GM21360 (cell line): Measurements from ENCODE around the gene PCCB.
A peak's percentile ranks its signal among the peaks of the same experiment; 100 is the strongest.
"Not testable (repeated sequence)": the region's sequence is repeated elsewhere in the genome, so short reads cannot be mapped to it uniquely, and the experiment has no call there.

Experiments
- ATAC-seq: cut with Tn5 transposase; IDR thresholded peaks from one replicate; pipeline ENCODE4 v1.9.1; 2021; ENCODE audit warnings: mild to moderate bottlenecking, moderate library complexity; ENCODE audit not compliant: unreplicated experiment

Gene PCCB

DNA sequence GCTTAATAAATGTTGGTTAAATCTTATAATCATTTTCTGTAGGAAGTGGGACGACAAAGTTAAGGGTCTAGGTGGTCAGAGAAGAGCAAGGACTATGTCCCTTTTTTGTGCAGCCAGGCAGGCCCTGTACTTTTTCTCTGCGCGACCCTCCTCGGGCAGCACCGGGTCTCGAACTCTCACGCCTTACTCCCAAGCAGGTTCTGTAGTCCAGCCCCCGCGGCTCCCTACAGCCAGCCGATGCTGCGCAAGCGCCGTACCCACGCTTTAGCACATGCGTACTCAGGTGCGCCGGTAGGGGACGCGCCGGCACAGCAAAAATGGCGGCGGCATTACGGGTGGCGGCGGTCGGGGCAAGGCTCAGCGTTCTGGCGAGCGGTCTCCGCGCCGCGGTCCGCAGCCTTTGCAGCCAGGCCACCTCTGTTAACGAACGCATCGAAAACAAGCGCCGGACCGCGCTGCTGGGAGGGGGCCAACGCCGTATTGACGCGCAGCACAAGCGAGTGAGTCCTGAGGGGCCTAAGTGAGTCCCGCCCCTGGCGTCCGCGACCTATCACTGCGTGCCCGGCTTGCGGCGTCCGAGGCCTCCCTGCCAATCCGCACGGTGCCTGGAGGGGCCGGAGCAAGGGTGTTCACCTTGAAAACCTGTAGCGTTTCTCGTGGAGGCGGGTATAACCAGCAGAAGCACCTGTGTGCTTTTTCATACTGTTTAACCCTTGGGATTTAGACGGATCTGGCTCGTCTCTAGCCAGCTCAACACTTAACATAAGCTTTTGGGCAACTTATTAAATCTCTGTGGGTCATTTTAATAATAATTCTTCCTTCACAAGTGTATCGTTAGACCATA, at the start of gene PCCB:
PCCB (plus strand) TSS at position 282 of the 844 bp plus-strand sequence; CDS start at position 318, 36 bp downstream.
- peak; percentile 95 for ATAC-seq

DNA sequence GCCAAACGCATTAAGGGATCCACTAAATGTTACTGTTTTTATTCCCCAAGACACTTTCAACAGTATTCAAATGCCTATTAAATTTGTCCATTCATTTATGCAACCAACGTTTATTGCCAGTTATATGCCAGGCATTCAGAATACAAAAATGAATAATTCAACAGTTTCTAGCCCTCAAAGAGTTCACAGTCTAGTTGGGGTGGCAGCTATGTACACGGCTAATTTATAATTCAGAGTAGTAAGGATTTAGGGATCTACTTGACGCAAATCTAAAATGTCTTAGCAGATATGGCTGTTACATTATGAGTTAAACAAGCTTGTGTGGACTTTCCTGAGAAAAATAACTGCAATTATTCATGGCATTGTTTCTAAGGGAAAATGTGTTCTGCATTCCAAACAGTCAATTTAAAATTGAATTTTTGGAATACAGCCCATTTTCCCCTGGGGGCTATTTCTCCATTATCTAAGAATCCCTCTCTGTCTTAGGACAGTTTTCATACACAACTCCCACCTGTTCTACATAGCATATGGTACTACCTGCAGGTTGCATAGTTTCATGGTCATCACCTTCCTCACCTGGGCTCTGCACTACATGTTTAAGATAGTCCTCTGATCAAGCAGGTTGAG, 42.5 kb upstream of the PCCB start:
- ATAC-seq, result no peak

DNA sequence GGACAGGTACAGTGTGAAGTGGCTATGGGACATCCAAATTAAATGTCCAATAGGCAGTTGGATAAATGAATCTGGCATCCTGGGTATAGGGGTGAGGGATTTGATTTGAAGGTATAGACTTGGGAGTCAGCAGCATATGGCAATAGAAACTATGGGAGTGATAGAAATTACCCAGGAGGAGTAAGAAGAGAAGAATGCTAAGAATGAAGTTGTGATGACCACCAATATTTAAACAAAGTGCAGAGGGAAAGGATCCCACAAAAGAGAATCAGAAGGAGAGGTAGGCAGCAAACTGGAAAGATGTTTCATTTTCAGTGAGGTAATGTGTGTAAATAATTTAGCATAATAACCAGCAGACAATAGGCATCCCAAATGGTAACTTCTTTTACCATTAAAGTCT, 40.2 kb upstream of the PCCB start:
- no peak for ATAC-seq

DNA sequence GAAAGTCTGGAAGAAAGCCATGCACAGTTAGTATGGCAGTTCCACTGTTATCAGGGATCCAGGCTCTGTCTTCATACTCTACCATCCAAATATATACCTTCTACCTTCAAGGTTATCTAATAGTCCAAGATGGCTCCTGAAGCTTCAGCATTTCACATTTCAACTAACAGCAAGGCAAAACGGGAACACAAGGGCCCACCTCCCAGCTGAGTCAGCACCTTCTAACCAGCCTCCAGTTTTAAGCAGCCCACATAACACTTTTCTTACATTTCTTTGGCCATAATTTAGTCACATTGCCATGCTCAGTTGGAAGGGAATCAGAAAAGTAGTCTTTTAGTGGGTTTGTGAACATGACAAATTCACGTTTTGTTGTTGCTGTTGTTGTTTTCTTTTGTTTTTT, 38.6 kb upstream of the PCCB start:
- ATAC-seq, result no peak

DNA sequence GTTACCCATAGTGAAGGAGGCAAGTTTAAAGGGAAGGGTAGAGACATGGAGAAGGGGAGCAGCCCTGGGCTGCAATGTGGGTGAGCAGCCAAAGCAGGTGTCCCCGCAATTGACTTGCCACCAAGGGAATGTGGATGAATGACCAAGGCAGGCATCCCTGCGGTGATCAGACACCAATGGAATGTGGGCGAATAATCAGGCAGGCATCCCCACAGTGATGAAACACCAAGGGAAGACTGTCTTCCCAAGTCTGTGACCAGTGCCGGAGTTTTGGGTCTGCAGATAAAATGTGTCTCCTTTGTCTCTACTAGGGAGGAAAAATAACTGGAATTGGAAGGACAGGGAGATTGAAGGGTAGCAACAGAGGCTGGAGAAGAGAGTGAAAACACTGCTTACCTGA, 27.4 kb upstream of the PCCB start:
- ATAC-seq, result not testable (repeated sequence)

DNA sequence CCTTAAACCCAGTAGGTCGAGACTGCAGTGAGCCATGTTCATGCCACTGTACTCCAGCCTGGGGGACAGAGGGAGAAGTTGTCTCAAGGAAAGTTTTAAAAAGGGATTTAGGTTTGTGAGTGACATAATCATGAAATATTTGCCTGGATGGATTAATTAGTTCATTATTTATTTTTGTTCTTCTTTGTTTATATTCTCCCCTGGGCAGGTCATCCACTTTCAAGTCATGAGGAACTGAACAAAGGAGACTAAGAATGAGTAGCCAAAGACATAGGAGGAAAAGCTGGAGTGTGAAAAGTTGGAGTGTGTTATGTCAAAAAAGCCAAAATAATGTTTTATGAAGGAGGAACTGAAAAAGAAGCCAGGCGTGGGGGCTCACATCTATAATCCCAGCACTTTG, 17.7 kb upstream of the PCCB start:
- no peak for ATAC-seq

DNA sequence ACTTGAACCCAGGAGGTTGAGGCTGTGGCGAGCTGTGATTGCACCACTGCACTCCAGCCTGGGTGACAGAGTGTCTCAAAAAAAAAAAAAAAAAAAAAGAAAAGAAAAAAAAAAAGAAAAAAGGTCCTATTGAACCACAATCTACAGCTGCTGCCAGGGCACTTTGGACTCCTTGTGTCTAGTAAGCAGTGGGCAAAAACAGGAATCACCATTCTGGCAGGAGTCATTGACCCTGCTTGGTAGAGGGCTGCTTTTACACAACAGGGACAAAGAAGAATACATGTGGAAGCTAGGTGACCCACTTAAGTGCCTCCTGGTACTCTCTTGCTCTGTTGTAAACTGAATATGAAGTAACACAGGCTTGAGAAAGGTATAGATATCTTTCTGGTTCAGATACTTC, 14.6 kb upstream of the PCCB start:
- no peak for ATAC-seq

DNA sequence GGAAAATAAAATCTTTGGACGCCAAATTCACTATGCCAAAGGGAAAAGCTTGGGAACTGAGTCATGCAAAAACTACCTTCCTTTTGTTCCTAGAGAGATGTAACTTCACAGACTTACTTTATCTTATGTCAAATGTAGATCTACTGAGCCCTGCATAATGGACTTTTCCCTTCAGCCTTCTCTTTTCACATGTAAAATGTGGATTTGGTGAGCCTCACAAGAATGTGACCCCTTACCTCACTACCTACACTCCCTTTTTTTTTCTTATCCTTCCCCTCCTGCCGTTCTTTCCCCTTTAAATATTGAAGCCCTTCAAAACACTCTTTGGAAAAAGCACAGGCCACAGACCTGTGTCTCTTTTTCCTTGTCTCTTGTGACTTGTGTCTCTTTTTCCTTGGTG, 14.0 kb upstream of the PCCB start:
- ATAC-seq, result no peak

DNA sequence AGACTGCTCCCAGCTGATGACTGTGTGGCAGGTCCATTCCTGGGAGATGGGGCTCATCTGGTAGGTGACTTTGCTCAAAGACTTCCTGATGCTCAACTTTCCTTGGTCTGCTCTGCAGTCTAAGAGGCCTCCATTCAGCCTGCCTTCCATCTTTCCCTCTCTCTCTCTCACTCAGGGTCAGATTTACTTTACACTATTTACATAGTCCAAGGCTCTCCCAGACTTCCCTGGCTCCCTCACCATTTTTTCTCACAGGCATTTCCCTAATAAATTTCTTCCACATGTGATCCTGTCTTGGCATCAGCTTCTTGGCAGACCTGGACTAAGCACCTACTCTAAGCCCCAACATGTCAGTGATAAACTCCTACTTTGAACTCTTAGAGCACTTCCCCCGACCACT, 13.0 kb upstream of the PCCB start:
- no peak for ATAC-seq

DNA sequence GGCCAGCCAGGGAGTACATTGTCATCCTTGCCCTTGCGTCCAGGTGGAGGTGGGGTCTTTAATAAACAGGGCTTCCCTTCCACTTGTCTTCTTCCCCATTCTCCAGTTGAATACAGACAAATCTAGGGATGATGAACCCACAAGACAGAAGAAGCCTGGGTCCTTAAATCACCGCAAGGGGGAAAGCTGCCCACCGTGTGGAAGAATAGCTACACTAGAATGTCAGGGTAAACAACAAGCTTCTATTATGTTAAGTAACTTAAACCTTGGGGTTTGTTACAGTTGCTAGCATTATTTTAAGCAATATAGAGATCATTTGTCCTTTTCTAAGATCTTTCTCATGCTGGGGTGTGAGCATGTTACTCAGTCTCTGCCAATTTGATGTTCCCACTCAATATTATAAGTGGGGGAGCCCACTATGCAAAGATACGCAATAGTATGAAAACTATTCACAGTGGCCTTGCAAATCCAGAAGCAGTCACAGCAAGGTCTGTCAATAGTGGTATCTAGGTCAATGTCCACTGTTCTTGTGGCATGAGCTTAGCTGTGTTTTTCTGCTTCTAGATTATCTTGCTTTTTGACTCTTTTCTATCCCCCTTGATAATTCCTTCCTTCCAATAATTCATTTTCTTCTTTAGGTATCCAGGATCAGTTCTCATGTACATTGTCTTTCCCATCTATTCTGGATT, 12.0 kb upstream of the PCCB start:
- ATAC-seq, result no peak

DNA sequence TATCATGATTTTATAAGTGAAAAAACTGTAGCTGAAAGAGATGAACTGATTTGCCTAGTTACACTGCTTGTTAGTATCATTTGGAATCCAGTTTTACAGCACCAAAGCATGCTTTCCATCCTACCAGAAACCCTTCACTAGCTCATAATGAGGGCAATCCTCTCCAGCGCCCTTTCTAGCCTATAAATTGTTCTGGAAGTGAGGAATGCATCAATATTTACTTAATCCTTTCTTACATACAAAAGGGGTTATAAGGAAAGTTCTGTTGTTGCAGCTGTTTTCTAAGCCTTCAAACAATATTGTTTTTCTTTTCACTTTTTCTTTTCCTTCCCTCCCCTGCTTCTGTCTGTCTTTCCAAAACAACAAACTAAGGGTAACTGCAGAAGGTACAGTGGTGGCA, 11.0 kb upstream of the PCCB start:
- no peak for ATAC-seq

DNA sequence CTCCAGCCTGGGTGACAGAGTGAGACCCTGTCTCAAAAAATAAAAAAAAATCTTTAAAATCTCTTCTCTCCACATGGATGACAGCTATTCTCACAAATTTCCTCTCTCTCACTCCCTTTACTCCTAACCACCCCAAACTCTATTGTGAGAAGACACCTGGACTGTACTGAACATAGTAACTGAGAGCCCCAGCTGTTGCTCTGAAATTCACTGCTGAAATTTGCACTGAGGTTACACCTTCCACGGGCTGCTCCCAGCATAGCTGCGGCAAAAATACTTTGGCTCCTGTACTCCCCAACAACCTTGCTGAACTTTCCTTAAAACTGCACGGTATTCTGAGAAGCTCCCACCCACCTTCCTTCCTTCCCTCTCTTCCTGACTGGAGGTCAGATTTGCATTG, 4.4 kb upstream of the PCCB start:
- ATAC-seq, result no peak

DNA sequence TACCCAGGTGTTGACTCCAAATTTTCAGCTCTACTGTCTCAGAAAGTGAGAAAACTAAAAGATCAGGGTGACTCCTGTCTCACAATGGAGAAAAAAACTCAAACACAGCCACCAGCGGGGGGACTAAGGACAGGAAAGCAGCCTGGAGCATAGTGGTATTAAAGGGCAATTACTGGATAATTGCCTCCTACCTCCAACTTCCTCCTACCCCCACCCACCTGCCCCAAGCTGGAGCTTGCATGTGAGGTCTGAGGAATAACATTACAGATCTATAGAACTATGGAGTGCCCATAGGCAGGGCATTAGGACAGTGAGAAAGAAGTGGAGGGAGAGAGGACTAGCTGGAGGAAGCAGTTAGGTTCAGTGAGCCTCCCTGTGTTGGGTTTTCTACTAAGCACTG, 2.7 kb upstream of the PCCB start:
- ATAC-seq, result no peak

DNA sequence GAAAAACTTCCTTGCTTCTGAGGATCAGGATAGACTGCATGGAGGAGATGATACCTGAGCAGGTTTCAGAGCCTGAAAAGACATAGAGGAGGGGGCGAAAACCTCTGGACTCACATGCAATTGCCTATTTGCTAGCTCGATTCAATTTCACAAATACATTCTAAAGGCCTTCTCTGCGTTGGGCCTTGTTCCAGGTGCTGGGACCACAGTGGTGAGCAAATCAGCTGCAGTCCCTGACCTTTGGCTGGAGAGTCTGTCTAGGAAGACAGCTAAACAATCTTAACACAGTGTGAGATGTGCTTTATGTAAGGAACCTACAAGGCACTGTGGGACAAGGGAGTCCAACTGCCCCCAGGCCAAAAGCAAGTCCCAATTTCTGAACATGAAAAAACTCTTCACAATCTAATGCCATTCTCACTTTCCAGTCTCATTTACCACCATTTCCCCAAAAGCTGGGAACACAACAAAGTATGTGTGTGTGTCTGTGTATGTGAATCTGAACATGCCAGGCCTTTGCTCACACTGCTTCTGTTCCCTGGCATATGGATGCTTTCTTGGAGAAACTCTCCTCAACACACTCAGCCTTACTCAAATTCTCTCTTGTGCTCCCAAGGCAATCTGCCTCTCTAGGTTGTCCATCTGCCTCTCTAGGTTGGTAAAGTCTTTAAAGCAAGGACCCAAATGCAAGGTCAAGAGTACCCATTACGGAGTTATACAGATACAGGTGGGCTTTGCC, 2.1 kb upstream of the PCCB start:
- ATAC-seq, result no peak

DNA sequence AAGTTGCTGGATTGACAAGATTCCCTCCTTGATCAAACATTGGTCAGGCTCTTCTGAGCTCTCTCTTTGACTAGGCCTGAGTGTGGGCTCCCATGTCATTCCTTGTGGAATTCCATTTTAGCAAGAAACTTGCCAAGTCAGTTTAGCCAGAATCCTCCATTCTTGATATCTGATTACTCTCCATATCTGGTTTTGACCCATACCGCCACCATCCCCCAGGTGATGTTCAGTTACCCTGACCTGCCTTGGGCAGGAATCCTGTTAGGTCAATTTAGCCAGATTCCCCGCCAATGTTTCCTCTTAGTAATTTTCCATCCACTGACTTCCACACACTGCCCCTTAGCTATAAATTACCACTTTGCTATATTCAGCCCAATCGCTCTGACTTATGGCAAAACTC, 1.0 kb upstream of the PCCB start:
- no peak for ATAC-seq

DNA sequence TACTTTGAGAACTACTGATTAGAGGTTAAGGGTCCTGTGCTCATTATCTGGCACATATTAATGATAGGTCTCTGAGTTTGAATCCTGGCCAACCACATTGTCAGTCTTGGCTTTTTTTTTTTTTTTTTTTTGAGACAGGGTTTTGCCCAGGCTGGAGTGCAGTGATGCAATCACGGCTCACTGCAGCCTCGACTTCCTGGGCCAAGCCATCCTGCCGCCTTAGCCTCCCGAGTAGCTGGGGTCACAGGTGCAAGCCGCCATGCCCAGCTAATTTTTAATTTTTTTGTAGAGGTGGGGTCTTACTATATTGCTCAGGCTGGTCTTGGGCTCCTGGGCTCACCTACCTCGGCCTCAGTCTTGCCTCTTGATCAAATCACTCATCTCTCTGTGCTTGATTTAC, 547 bp upstream of the PCCB start:
- no peak for ATAC-seq

DNA sequence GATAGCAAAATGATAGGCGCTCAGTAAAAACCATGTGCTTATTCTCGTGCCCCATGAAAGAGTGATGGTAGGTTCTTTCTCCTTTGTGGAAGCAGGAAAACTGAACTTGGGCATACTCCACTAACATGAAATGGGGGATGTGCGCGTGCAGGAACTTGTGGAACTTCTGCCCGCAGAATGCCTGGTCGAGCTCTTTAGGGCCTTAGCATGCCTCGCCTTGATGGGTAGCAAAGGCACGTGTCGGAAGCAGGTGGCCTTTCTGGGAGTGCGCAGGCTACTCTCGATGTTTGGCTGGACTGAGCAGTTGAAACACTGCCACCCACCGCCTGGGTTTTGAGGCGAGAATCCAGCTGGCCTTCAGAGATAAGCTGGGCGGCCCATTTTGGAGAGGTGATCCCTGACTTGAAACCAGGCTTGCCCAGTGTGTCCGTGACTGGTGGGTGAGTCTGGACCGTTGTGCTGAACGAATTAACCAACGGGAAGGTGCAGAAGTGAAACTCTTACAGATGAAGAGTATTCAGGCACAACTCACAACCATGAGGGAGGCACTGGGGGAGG, 842 bp downstream of the PCCB start:
- no peak for ATAC-seq

DNA sequence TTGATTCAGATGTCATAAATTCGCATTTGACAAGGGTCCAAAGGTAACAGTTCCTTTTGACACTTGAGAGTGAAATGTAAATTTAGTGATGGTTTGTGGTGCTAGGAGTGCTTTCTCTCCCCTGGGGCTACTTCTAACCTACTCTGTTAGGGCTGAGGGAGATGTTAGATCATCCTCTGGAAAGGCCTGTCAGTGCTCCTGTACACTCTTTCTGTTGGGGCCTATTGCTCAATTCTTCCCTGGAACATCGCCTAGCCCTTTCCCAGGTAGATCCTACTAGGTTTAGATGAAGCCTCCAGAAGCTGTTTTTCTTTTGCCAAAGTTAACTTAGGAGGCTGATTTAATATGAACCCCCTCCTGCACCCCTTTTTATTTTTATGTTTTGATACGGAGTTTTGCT, 1.4 kb downstream of the PCCB start:
- no peak for ATAC-seq

DNA sequence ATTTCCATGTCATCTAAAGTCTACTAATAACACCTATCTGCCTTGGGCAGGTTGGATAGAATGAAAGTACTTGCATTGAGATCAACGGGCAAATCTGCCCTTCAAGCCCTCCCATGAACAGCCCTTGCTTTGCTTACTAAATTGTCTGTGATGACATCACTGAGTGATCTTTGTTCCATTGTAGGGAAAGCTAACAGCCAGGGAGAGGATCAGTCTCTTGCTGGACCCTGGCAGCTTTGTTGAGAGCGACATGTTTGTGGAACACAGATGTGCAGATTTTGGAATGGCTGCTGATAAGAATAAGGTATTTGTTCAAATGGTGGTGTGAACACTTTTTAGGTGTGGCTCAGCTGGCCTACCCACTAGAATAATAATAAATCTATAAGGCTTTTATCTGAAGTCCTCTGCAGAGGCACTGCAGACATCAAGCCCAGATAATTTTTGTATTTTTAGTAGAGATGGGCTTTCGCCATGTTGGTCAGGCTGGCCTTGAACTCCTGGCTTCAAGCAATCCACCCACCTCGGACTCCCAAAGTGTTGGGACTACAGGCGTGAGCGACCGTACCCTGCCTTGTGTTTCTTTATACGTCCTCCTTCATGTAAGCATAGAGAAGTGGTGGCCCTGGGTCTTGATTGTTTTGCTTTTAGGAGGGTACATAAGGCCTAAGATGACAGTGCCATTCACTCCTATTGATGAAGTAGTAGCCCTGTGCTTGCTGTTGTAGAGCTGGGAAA, 5.7 kb downstream of the PCCB start:
- ATAC-seq, result no peak

DNA sequence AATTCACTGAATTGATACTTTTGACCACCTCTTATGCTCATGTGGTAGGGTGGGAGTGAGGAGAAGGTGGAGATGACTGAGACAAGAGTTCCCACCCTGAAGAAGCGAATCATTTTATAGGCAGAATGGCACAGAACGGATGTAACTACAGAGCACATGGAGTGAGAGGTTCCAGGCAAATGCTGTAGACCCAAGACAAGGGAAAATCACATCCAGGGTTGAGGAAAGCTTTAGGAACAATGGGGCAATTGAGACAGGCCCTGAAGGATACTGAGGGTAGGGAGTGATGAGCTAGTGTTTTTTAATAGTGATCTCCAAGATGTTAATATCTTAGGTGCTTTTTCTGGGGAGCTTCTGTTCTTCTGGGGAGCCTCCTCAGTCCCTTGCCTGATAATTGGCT, 8.1 kb downstream of the PCCB start:
- no peak for ATAC-seq
